ENCODE data around the gene SCNN1G. TPM values are rescaled to one million over a fixed set of nuclear protein-coding genes. Genes with fewer than 3 reads are reported as not detected.

Gene SCNN1G
- total RNA-seq, 4 donors from 2014 or later = 0.54 to 2.6 (median 1.4) TPM; not detected in 1

GRCh38 chr16:23235176-23235575 lies 52.6 kb downstream of the SCNN1G start:
- Histone ChIP-seq H3K27ac (no peak overlapping the region), H3K36me3 (no peaks in the 10 kb centered on the region)
- TF ChIP-seq CTCF (IDR thresholded peaks at IDR 0.05) (no peak), POLR2A (IDR thresholded peaks at IDR 0.05) (no peak)

GRCh38 chr16:23236983-23237382 lies 54.4 kb downstream of the SCNN1G start:
- DNase-seq = no peak
- H3K9me3 ChIP-seq = no peaks in the 10 kb centered on the region
- no peaks in the 10 kb centered on the region for H3K4me1 ChIP-seq
- no peak for TF ChIP-seq CTCF (IDR thresholded peaks at IDR 0.05)
- no peak overlapping the region for H3K4me3 ChIP-seq
- H3K27ac ChIP-seq = no peak overlapping the region
- H3K27me3 ChIP-seq = no peaks in the 10 kb centered on the region
- no peaks in the 10 kb centered on the region for H3K36me3 ChIP-seq

More at GRCh38 chr16:23235176-23235575, 52.6 kb downstream of the SCNN1G start:
- Histone ChIP-seq H3K4me3 (no peak overlapping the region), H3K9me3 (no peaks in the 10 kb centered on the region), H3K4me1 (no peaks in the 10 kb centered on the region), H3K27me3 (no peaks in the 10 kb centered on the region)
- no peak for DNase-seq

GRCh38 chr16:23240994-23241393 lies 58.4 kb downstream of the SCNN1G start:
- no peak for DNase-seq
- no peak overlapping the region for H3K27ac ChIP-seq
- no peak overlapping the region for H3K4me3 ChIP-seq

GRCh38 chr16:23244122-23244521 lies 61.6 kb downstream of the SCNN1G start:
- no peaks in the 10 kb centered on the region for H3K9me3 ChIP-seq
- H3K27me3 ChIP-seq = no peaks in the 10 kb centered on the region
- H3K4me1 ChIP-seq = no peaks in the 10 kb centered on the region
- no peak for DNase-seq
- no peaks in the 10 kb centered on the region for H3K36me3 ChIP-seq
- H3K27ac ChIP-seq = no peak overlapping the region
- no peak for TF ChIP-seq CTCF (IDR thresholded peaks at IDR 0.05)
- no peak for TF ChIP-seq POLR2A (IDR thresholded peaks at IDR 0.05)
- no peak overlapping the region for H3K4me3 ChIP-seq

More at GRCh38 chr16:23240994-23241393, 58.4 kb downstream of the SCNN1G start:
- Histone ChIP-seq H3K4me1 (no peaks in the 10 kb centered on the region), H3K27me3 (no peaks in the 10 kb centered on the region), H3K9me3 (no peaks in the 10 kb centered on the region), H3K36me3 (no peaks in the 10 kb centered on the region)
- TF ChIP-seq CTCF (IDR thresholded peaks at IDR 0.05) (no peak), POLR2A (IDR thresholded peaks at IDR 0.05) (no peak)

GRCh38 chr16:23245268-23245667 lies 62.7 kb downstream of the SCNN1G start:
- no peak overlapping the region for H3K4me3 ChIP-seq
- H3K4me1 ChIP-seq = no peaks in the 10 kb centered on the region
- H3K27me3 ChIP-seq = no peaks in the 10 kb centered on the region
- no peak for TF ChIP-seq POLR2A (IDR thresholded peaks at IDR 0.05)
- no peak for TF ChIP-seq CTCF (IDR thresholded peaks at IDR 0.05)
- DNase-seq = no peak
- H3K36me3 ChIP-seq = no peaks in the 10 kb centered on the region
- H3K27ac ChIP-seq = no peak overlapping the region
- H3K9me3 ChIP-seq = no peaks in the 10 kb centered on the region
